ENCODE data around the gene CNTN4.
"Not testable (repeated sequence)": the region's sequence is repeated elsewhere in the genome, so short reads cannot be mapped to it uniquely, and the experiment has no call there.

CNTN4 gene

GRCh38 chr3:2523281-2523836, 424.7 kb downstream of the CNTN4 start:
- no peak for DNase-seq

- no peak for DNase-seq
These were observed 427.3 kb downstream of the CNTN4 start for GRCh38 chr3:2525968-2526367.

GRCh38 chr3:2526926-2527325, 428.3 kb downstream of the CNTN4 start:
- peak; percentile 9 for DNase-seq

DNA sequence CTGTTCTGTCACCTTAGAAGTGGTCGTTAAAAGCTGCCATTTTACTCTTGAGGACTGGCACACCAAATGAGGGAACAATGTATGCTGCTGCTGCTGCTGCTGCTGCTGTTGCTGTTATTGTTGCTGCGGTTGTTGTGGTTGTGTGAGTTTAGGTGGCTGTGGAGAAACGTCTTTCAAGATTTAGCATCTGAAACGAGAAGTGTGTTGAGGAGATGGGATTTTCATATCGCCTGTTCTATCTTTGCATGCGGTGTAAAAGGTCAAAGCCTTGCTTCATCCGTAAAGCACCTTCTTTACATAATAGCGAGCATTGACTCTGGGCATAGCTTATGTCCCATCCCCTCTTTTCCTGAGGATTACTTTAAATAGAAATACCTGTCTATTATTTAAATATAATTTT, 428.7 kb downstream of the CNTN4 start:
- DNase-seq = not testable (repeated sequence)

DNA sequence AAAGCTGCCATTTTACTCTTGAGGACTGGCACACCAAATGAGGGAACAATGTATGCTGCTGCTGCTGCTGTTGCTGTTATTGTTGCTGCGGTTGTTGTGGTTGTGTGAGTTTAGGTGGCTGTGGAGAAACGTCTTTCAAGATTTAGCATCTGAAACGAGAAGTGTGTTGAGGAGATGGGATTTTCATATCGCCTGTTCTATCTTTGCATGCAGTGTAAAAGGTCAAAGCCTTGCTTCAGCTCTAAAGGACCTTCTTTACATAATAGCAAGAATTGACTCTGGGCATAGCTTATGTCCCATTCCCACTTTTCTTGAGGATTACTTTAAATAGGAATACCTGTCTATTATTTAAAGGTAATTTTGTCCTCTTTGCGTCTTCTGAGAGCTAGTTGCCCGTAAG, 436.1 kb downstream of the CNTN4 start:
- DNase-seq = not testable (repeated sequence)

- no peak for DNase-seq
These were observed 436.5 kb downstream of the CNTN4 start for GRCh38 chr3:2535206-2535605.

GRCh38 chr3:2536575-2536974, 437.9 kb downstream of the CNTN4 start:
- no peak for DNase-seq

- no peak for DNase-seq
These were observed 441.4 kb downstream of the CNTN4 start for GRCh38 chr3:2540115-2540514.

DNA sequence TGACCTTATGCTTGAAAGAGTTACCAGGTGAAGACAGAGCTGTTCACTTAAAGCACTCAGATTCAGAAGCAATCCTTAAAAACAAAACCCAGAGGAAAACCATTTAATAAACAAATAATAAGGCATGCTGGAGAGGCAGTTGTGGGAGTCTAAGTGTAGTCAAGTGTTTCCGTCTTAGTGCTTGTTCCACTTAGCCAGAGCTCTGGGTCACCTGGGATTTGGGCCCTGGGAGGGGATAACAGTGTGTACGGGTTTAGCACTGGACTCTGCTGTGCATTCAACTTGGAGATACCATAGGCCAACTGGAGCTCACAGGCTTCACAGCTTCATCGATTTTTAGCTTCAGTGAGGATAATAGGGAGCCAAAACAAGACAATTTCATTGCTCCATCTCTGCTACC, 444.6 kb downstream of the CNTN4 start:
- no peak for DNase-seq

DNA sequence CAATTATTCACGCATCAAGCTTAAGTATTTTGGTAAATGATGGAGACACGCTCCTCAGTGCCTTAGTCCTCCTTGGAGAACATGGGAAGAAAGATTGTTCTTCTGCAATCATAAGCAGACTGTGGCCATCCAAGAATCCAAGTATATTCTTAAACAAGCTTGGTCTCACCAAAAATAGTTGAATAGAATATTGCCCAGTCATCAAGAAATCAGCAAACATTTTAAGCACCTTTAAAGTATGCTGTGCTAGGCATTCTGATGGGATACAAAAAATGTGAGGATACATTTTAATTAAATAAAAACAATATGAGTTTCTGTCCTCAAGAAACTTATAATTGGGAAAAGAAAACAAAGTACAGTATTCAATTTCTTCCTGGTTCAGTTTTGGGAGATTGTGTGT, 445.5 kb downstream of the CNTN4 start:
- DNase-seq = no peak

DNA sequence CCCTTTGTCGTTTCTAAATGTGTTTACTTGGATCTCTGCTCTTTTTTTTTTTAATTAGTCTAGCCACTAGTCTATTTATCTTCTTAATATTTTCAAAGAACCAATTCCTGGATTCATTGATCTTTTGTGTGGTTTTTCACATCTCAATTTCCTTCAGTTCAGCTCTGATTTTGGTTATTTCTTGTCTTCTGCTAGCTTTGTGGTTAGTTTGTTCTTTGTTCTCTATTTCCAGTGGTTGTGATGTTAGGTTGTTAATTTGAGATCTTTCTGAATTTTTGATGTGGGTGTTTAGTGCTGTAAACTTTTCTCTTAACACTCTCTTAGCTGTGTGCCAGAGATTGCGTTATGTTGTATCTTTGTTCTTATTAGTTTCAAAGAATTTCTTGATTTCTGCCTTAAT, 446.1 kb downstream of the CNTN4 start:
- DNase-seq = no peak

DNA sequence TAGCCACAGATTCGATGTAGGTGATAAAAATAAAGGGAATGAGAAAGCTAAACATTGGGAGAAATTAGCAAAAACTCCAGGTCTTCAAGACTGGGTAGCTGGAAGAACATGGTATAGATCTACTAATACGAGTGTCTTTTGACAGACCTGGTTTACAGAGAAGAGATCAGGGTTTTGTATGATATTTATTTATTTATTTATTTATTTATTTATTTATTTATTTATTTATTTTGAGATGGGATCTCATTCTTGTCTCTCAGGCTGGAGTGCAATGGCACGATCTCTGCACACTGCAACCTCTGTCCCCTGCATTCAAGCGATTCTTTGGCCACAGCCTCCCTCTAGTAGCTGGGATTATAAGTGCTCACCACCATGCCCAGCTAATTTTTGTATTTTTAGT, 448.4 kb downstream of the CNTN4 start:
- no peak for DNase-seq

- DNase-seq = no peak
These were observed 456.0 kb downstream of the CNTN4 start for GRCh38 chr3:2554656-2555055.

- no peak for DNase-seq
These were observed 460.1 kb downstream of the CNTN4 start for GRCh38 chr3:2558796-2559195.

DNA sequence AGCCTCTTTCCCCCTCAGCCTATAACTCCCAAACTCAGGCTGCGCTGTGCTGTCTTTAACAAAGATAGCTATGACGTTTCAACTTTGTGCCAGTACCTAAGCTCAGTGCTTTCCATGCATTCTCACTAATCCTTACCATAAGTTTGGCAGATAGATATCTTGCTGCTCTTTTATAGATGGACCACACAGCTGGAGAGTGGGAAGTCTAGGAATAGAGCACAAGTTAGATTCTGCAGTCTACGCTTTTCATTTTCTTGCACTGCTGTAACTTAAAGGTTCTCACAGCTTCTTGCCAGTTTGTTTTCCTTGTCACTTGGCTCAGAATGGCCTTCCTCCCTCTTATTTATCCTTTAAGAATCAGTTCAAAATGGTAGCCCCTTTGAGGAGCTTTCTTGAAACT, 468.8 kb downstream of the CNTN4 start:
- DNase-seq = no peak

- DNase-seq = peak; percentile 3
These were observed 469.5 kb downstream of the CNTN4 start for GRCh38 chr3:2568156-2568555.

- DNase-seq = no peak
These were observed 470.3 kb downstream of the CNTN4 start for GRCh38 chr3:2568929-2569328.

DNA sequence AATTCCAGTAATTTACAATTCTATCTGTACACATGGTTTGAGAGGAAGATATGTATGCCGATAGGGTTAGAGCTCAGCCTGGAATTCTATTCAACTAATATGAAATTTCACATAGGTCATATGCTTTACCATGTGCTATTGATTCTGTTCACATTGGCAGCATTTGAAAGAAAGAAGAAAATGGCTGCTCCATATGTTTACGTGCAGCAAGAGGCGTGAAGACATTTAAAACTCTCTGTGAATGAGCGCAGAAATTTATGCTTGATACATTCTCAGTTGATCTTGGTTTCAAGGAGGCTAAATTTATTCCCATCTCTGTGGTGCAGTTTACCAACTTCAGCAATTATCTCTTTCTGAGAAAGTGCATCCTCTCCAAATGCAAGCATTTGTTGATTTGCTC, 478.9 kb downstream of the CNTN4 start:
- DNase-seq = no peak

GRCh38 chr3:2578560-2578959, 479.9 kb downstream of the CNTN4 start:
- no peak for DNase-seq

DNA sequence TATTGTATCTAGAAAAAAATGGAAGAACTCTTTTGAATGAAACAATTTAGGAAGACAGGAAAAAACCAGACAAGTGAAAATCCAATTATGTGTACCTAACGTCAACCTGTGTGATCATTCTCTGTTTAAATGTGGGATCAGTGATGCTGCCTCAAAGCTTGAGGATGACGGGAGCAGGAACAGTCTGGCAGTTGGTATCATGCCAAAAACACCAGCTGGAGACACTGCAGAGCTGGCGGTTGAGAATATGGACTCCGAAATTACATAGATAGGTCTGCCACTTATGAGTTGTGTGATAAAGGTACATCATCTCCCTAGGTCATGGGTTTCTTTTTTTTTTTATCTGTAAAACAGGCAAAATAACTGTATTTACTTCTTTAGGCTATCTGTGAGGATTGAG, 480.5 kb downstream of the CNTN4 start:
- no peak for DNase-seq

DNA sequence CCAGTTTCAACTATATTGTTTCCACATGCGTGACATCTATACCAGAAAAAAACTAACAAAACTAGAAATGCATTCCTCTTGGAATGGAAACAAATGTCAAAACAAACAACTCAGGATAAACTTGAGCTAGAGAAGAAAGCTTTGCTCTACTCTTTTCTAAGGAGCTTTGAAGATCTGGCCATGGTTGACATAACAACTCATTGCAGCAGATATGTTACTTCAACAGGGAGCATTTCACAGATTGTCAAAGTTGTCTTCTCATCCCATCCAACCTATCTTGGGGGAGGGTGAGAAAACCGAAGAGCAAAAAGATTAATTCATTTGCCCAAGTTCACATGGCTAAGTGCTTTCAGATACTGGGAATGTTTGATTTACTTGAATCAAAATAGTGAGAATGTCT, 484.4 kb downstream of the CNTN4 start:
- no peak for DNase-seq

DNA sequence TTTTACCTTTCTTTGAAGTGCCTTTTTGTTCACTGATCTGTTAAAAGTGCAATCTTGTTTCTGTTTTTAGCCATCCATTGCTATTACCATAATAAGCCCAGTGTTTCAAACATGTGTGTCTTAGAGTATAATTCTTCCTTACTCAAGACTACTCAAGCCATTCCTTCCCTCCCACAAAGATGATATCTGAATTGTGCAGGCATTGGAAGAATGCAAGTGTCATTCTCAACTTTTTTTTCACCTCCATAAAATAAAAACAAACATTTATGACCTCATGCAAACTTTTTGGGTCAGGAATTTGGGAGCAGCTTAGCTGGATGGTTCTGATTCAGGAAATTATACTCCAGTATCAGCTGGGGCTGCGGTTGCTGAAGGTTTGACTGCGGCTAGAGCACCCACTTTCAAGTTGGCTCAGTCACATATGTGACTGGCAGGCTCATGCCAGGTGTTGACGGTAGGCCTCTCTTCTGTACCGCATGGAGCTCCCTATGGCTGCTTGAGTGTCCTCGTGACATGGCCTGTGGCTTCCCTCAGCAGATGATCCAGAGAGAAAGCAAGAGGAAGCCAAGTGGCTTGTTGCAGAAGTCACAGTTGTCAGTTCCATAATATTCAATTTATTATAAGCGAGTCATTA, 490.8 kb downstream of the CNTN4 start:
- DNase-seq = no peak

DNA sequence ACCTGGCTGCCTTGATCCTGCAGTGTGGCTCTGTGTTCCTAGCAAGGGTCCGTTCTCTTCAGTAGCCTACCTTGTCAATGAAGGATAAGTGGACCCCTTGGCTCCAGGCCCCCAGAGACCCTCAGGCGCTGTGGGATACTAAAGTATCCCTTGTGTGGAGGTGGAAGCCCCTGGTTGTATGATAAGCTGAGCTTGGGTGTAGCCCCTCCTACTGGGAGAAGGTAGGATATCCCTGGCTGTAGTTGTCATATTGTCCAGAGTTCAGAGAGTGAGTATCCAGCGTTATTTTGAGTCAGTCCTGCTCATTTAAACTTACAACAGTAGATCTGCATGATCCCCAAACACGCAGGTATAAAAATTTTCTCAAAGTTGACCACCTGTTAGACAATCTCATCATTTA, 496.8 kb downstream of the CNTN4 start:
- no peak for DNase-seq

- no peak for DNase-seq
These were observed 498.9 kb downstream of the CNTN4 start for GRCh38 chr3:2597615-2598014.

- peak; percentile 3 for DNase-seq
These were observed 500.8 kb downstream of the CNTN4 start for GRCh38 chr3:2599471-2599870.

All from fibroblast of skin of abdomen (primary cell).